Trophoblast cell (in vitro differentiated cells and primary cell): Measurements from ENCODE around the gene RASA3.
"Not testable (repeated sequence)": the region's sequence is repeated elsewhere in the genome, so short reads cannot be mapped to it uniquely, and the experiment has no call there.

ENCODE experiments used
- DNase-seq, 2 donors: peaks; one replicate each; pipeline ENCODE4 v3.0.0-alpha.2; 2016
- H2AFZ ChIP-seq: 2 replicates; pipeline ENCODE4 v1.6.1; 2013; ENCODE audit warnings: low read length, moderate library complexity, mild to moderate bottlenecking; ENCODE audit not compliant: insufficient read depth, poor library complexity
- H2AK5ac ChIP-seq: 2 replicates; pipeline ENCODE4 v1.6.1; 2013; ENCODE audit warnings: mild to moderate bottlenecking, low read length
- H2BK120ac ChIP-seq: 2 replicates; pipeline ENCODE4 v1.6.1; 2013; ENCODE audit warnings: low read length, mild to moderate bottlenecking, moderate library complexity; ENCODE audit not compliant: insufficient read depth, poor library complexity
- H2BK12ac ChIP-seq: 2 replicates; pipeline ENCODE4 v1.6.1; 2013; ENCODE audit warnings: mild to moderate bottlenecking, low read length, moderate library complexity
- H2BK5ac ChIP-seq: 2 replicates; pipeline ENCODE4 v1.6.1; 2013; ENCODE audit warnings: low read length, low read depth, moderate library complexity, mild to moderate bottlenecking; ENCODE audit not compliant: poor library complexity
- H3K14ac ChIP-seq: 2 replicates; pipeline ENCODE4 v1.6.1; 2013; ENCODE audit warnings: mild to moderate bottlenecking, low read length
- H3K18ac ChIP-seq: 2 replicates; pipeline ENCODE4 v1.6.1; 2013; ENCODE audit warnings: mild to moderate bottlenecking, low read length
- H3K23ac ChIP-seq: 2 replicates; pipeline ENCODE4 v1.6.1; 2013; ENCODE audit warnings: low read length
- H3K27ac ChIP-seq: 2 replicates; pipeline ENCODE4 v1.5.1; 2013; ENCODE audit warnings: low read depth, mild to moderate bottlenecking, inconsistent platforms, low read length, moderate library complexity
- H3K27me3 ChIP-seq: 2 replicates; pipeline ENCODE4 v1.6.1; 2013; ENCODE audit warnings: inconsistent platforms, mild to moderate bottlenecking, low read length, moderate library complexity; ENCODE audit not compliant: insufficient read depth
- H3K36me3 ChIP-seq, 2 experiments: 1 replicate in 1 of 2; 2 replicates in 1 of 2; pipeline ENCODE4 v1.6.1; 2013; ENCODE audit warnings: low read length in 2 of 2, mild to moderate bottlenecking in 2 of 2, moderate library complexity in 1 of 2; ENCODE audit not compliant: insufficient read depth in 2 of 2, control insufficient read depth in 1 of 2
- H3K4ac ChIP-seq: 2 replicates; pipeline ENCODE4 v1.6.1; 2013; ENCODE audit warnings: low read depth, mild to moderate bottlenecking, low read length, moderate library complexity
- H3K4me1 ChIP-seq, 2 experiments: 1 replicate in 1 of 2; 2 replicates in 1 of 2; pipeline ENCODE4 v1.6.1; 2013; ENCODE audit warnings: low read length in 2 of 2, mild to moderate bottlenecking in 2 of 2, moderate library complexity in 1 of 2; ENCODE audit not compliant: insufficient read depth in 2 of 2, control insufficient read depth in 1 of 2
- H3K4me2 ChIP-seq: 2 replicates; pipeline ENCODE4 v1.6.1; 2013; ENCODE audit warnings: inconsistent platforms, mild to moderate bottlenecking, low read length, moderate library complexity
- H3K4me3 ChIP-seq: 2 replicates; pipeline ENCODE4 v1.5.1; 2013; ENCODE audit warnings: mild to moderate bottlenecking, low read depth, low read length, inconsistent platforms
- H3K79me1 ChIP-seq: one replicate; pipeline ENCODE4 v1.6.1; 2013; ENCODE audit warnings: low read length
- H3K79me2 ChIP-seq: 2 replicates; pipeline ENCODE4 v1.6.1; 2013; ENCODE audit warnings: low read length, mild to moderate bottlenecking; ENCODE audit not compliant: control insufficient read depth, insufficient read depth, poor library complexity
- H3K9ac ChIP-seq: 2 replicates; pipeline ENCODE4 v1.6.1; 2013; ENCODE audit warnings: mild to moderate bottlenecking, low read length
- H3K9me3 ChIP-seq: 2 replicates; pipeline ENCODE4 v1.6.1; 2013; ENCODE audit warnings: low read depth, mild to moderate bottlenecking, control low read depth, inconsistent platforms, low read length; ENCODE audit not compliant: insufficient read depth
- H4K12ac ChIP-seq: 2 replicates; pipeline ENCODE4 v1.6.1; 2013; ENCODE audit warnings: low read depth, mild to moderate bottlenecking, low read length, moderate library complexity
- H4K8ac ChIP-seq: 2 replicates; pipeline ENCODE4 v1.6.1; 2013; ENCODE audit warnings: low read depth, mild to moderate bottlenecking, low read length, moderate library complexity
- H4K91ac ChIP-seq: one replicate; pipeline ENCODE4 v1.6.1; 2013; ENCODE audit warnings: low read depth, mild to moderate bottlenecking, low read length, moderate library complexity
- WGBS: extraction: QIAGEN DNeasy Blood & Tissue Kit; methylation state at CpG from one replicate; pipeline ENCODE4 v1.1.7; 2013; ENCODE audit warnings: missing lambda C conversion rate; ENCODE audit not compliant: insufficient read length, insufficient coverage; ENCODE audit errors: extremely low coverage; 5-methylcytosine and 5-hydroxymethylcytosine counted together

Gene RASA3

DNA sequence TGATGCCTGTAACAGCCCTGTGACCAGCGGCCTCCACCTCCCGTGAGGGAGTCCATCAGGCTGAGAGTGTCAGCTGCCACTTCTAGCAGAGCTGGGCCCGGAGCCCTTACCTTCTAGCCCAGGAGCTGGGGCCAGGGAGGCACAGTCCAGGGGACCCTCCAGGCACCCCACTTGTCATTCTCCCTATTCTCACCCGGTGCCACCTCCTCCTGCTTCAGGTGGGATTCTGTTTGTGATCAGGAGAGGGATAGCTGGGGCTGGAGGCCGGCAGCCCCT, 4.1 kb downstream of the RASA3 start:
- Histone ChIP-seq H2BK12ac (peak overlapping the region; percentile 21), H3K4me1 (peaks cover 23 to 35% of the 10 kb centered on the region in 2 experiments), H3K9ac (no peak overlapping the region), H3K79me2 (peaks cover 11% of the 10 kb centered on the region), H3K27ac (no peak overlapping the region), H3K14ac (peak overlapping the region; percentile 18), H3K18ac (peak overlapping the region; percentile 22), H3K4me3 (no peak overlapping the region), H3K27me3 (no peaks in the 10 kb centered on the region), H3K79me1 (peaks cover 24% of the 10 kb centered on the region), H4K91ac (no peak overlapping the region), H4K8ac (no peak overlapping the region), H3K36me3 (peaks cover 3% of the 10 kb centered on the region in 2 experiments), H2AK5ac (no peak overlapping the region), H3K9me3 (no peaks in the 10 kb centered on the region), H2BK5ac (no peak overlapping the region), H3K4ac (no peak overlapping the region), H2AFZ (no peak overlapping the region), H4K12ac (no peak overlapping the region), H3K23ac (no peak overlapping the region), H3K4me2 (no peak overlapping the region), H2BK120ac (no peak overlapping the region)
- WGBS, result no CpG with 5 or more reads among the region's 5 CpGs
- DNase-seq, result no peak

DNA sequence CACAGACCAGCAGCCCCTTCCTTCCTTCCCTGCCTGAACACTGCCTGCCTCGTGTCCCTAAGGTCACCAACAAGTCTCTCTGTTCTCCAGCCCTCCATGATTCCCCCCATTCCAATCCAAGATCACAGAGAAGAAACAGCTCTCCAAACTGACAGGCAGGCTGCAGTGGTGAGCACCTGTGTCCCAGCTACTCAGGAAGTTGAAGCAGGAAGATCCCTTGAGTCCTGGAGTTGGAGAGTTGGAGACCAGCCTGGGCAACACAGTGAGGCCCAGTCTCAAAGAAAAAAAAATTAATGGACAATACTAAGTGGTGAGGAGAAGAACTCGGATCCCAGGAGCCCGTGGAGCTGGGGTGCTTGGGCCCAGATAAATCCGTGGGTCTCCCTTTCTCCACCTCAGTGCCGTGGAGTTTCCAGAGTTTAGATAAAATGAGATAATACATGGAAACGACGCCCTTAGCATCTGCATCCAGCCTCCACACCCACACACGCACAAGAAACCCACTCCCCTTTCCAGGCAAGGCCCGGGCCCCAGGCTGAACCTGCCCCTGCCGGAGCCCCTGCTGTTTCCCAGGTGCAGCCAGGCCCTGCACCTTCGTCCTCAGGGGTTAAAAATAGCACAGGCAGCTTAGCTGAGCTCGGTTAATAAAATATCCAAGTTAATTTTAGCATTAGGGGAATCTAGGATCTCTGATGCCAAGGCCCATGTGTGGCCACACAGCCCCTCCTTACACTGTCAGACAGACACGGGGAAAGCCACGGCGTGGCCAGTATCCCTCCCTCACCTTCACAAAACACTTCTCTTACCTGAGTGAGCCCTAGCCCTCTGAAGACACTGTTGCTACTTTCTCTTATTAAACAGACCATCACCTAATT, 4.7 kb downstream of the RASA3 start:
- H3K4me3 ChIP-seq, result no peak overlapping the region
- H3K9ac ChIP-seq, result no peak overlapping the region
- H3K9me3 ChIP-seq, result no peaks in the 10 kb centered on the region
- no peak overlapping the region for H4K12ac ChIP-seq
- H3K23ac ChIP-seq, result no peak overlapping the region
- H4K8ac ChIP-seq, result no peak overlapping the region
- H3K36me3 ChIP-seq, result peaks cover 3% of the 10 kb centered on the region in 2 experiments
- no peak overlapping the region for H2AK5ac ChIP-seq
- peaks cover 11% of the 10 kb centered on the region for H3K79me2 ChIP-seq
- no peak overlapping the region for H3K4me2 ChIP-seq
- no peak overlapping the region for H3K14ac ChIP-seq
- H2AFZ ChIP-seq, result no peak overlapping the region
- H3K27ac ChIP-seq, result no peak overlapping the region
- H2BK5ac ChIP-seq, result no peak overlapping the region
- peak overlapping the region; percentile 42 for H3K18ac ChIP-seq
- H2BK120ac ChIP-seq, result no peak overlapping the region
- no peak overlapping the region for H4K91ac ChIP-seq
- peaks cover 23 to 36% of the 10 kb centered on the region in 2 experiments for H3K4me1 ChIP-seq
- H2BK12ac ChIP-seq, result no peak overlapping the region
- peaks cover 24% of the 10 kb centered on the region for H3K79me1 ChIP-seq
- no peak for DNase-seq
- H3K4ac ChIP-seq, result no peak overlapping the region
- no peaks in the 10 kb centered on the region for H3K27me3 ChIP-seq
- WGBS, result no CpG with 5 or more reads among the region's 15 CpGs

DNA sequence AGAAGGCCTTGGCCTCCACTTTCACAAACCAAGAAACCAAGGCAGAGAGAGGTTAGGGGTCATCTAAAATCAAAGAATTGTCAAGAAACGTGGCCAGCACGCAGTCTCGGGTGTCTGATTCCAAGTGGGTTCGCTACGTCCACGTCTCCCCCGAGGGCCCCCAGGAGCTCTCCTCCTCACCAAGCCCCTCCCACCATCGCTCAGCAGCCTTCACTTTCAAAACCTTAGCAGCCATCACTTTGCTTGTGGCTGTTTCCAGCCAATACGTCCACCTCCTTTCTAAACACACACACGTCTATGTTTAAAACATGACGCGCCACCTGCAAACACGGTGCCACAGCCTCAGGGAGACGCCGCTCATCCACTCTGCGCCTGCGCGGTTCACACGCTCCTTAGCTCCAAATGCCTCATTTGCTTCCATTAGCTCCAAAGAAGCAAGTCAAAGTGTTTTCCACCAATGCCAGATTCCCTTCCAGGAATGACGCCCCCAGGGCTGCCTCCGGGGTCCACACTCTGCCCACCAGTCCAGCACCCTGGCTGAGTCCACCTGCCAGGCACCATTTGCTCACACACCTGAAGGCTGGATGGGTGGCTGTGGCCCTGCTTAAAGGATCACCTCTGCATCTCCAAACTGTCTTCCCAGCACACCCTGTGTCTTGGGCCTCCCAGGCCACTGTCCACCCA, 5.5 kb downstream of the RASA3 start:
- H3K18ac ChIP-seq, result no peak overlapping the region
- no peak for DNase-seq
- H4K8ac ChIP-seq, result no peak overlapping the region
- no peak overlapping the region for H3K4me3 ChIP-seq
- no peak overlapping the region for H4K12ac ChIP-seq
- H2BK12ac ChIP-seq, result no peak overlapping the region
- H2BK5ac ChIP-seq, result no peak overlapping the region
- peaks cover 31 to 43% of the 10 kb centered on the region in 2 experiments for H3K4me1 ChIP-seq
- no peak overlapping the region for H3K9ac ChIP-seq
- peaks cover 3% of the 10 kb centered on the region in 2 experiments for H3K36me3 ChIP-seq
- no peak overlapping the region for H2AFZ ChIP-seq
- no peak overlapping the region for H2BK120ac ChIP-seq
- no peak overlapping the region for H3K4me2 ChIP-seq
- no CpG with 5 or more reads among the region's 21 CpGs for WGBS
- H2AK5ac ChIP-seq, result no peak overlapping the region
- no peak overlapping the region for H3K23ac ChIP-seq
- no peak overlapping the region for H3K14ac ChIP-seq
- H3K9me3 ChIP-seq, result no peaks in the 10 kb centered on the region
- H3K79me2 ChIP-seq, result peaks cover 12% of the 10 kb centered on the region
- H3K27me3 ChIP-seq, result no peaks in the 10 kb centered on the region
- H4K91ac ChIP-seq, result no peak overlapping the region
- no peak overlapping the region for H3K4ac ChIP-seq
- no peak overlapping the region for H3K27ac ChIP-seq
- peaks cover 20% of the 10 kb centered on the region for H3K79me1 ChIP-seq

DNA sequence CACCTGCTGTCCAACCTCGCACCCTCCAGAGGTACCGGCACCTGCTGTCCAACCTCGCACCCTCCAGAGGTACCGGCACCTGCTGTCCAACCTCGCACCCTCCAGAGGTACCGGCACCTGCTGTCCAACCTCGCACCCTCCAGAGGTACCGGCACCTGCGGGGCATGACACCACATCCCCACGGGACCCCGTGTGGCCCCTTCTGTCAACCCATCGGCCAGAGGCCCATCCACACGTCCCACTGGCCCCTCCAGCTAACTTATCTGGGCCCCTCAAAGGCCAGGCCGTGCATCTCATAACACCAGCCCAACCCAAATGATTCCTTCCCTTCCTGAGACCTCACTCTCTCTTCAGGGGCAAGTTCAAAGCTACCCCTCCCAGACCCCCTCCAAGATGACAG, 6.3 kb downstream of the RASA3 start:
- not testable (repeated sequence) for H3K4me2 ChIP-seq, H3K4ac ChIP-seq, H2BK120ac ChIP-seq, H3K27me3 ChIP-seq, H3K27ac ChIP-seq, H3K4me3 ChIP-seq, H4K12ac ChIP-seq, H3K23ac ChIP-seq, H3K79me2 ChIP-seq, H3K9ac ChIP-seq, H3K36me3 ChIP-seq, H2BK5ac ChIP-seq, H3K9me3 ChIP-seq, H4K91ac ChIP-seq, H3K14ac ChIP-seq, H2AK5ac ChIP-seq, H2AFZ ChIP-seq, H3K18ac ChIP-seq, DNase-seq, H2BK12ac ChIP-seq, H4K8ac ChIP-seq
- WGBS, result no CpG with 5 or more reads among the region's 14 CpGs
- peaks cover 38 to 45% of the 10 kb centered on the region in 2 experiments for H3K4me1 ChIP-seq
- H3K79me1 ChIP-seq, result peaks cover 13% of the 10 kb centered on the region
